ENCODE data around the gene CIT.

The CIT gene

DNA sequence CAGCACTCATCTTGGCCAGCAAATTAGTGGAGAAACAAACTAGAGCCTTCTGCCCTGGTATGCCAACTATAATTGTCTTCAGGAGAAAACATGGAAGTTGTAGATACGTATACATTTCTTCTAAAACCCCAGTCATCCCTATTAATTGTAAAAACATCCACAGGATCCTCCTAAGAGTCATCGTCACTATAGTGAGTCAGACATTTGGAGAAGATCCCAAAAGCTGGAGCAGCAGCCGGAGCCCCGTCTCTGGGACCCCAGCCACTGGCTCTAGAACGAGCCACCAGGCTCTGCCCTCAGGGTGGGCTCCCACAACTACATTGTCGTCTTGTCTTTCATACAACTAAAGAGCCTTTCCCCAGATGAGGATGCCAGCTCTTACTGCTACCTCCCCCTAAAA, 193.7 kb downstream of the CIT start:
- Histone ChIP-seq H3K27me3 (ENCODE audit: insufficient read depth, low read length, poor library complexity, severe bottlenecking) (no peaks in the 10 kb centered on the region), H3K9me2 (replicated peaks; ENCODE audit: low read depth, low read length) (no peaks in the 10 kb centered on the region), H4K20me1 (ENCODE audit: insufficient read depth, low read length, poor library complexity, severe bottlenecking) (no peaks in the 10 kb centered on the region), H3K36me3 (ENCODE audit: insufficient read depth, low read length) (peaks cover 68% of the 10 kb centered on the region; the same call in 1 of the 2 replicates), H3K4me3 (ENCODE audit: low read length, poor library complexity, severe bottlenecking) (no peak overlapping the region), H3K9ac (ENCODE audit: low read depth, low read length, poor library complexity, severe bottlenecking) (no peak overlapping the region), H3K4me1 (ENCODE audit: insufficient read depth, low read length, poor library complexity, severe bottlenecking) (no peaks in the 10 kb centered on the region), H3F3A (ENCODE audit: low read depth) (no peaks in the 10 kb centered on the region), H3K4me2 (ENCODE audit: low read depth, low read length, poor library complexity, severe bottlenecking) (no peak overlapping the region), H3K79me2 (ENCODE audit: insufficient read depth, low read length) (no peaks in the 10 kb centered on the region), H2AFZ (ENCODE audit: low read length) (no peak overlapping the region), H3K9me3 (ENCODE audit: insufficient read depth, low read depth, low read length) (no peaks in the 10 kb centered on the region)
- TF ChIP-seq EZH2phosphoT487 (IDR thresholded peaks at IDR 0.05; ENCODE audit: borderline replicate concordance) (no peak), CTCF (conservative IDR thresholded peaks at IDR 0.05; ENCODE audit: low read length) (no peak)

DNA sequence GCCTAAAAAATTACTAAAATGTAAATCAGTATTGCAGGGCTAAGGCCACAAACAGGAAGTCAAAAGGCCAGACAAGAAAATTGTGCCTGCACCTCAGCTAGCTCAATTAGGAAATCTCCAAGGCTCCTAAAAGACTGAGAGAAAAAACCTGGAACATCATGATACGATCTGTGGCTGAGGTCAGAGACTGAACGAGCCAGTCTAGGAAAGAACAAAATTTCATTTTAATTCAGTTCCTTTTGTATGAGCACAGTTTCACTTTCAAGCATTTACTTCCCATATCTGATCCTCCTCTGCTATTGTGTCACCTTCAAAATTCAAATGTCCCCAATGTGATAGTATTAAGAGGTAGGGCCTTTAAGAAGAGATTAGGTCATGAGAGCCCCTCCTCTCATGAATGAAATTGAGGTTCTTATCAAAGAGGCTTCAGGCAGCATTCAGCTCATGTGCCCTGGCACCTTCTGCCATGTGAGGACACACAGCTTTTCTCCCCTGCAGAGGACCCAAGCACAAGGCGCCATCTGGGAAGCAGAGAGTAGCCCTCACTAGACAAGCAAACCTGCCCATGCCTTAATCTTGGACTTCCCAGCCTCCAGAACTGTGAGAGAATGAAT, 194.4 kb downstream of the CIT start:
- H2AFZ ChIP-seq (ENCODE audit: low read length) = no peak overlapping the region
- H3K36me3 ChIP-seq (ENCODE audit: insufficient read depth, low read length) = peaks cover 68% of the 10 kb centered on the region; the same call in 1 of the 2 replicates

DNA sequence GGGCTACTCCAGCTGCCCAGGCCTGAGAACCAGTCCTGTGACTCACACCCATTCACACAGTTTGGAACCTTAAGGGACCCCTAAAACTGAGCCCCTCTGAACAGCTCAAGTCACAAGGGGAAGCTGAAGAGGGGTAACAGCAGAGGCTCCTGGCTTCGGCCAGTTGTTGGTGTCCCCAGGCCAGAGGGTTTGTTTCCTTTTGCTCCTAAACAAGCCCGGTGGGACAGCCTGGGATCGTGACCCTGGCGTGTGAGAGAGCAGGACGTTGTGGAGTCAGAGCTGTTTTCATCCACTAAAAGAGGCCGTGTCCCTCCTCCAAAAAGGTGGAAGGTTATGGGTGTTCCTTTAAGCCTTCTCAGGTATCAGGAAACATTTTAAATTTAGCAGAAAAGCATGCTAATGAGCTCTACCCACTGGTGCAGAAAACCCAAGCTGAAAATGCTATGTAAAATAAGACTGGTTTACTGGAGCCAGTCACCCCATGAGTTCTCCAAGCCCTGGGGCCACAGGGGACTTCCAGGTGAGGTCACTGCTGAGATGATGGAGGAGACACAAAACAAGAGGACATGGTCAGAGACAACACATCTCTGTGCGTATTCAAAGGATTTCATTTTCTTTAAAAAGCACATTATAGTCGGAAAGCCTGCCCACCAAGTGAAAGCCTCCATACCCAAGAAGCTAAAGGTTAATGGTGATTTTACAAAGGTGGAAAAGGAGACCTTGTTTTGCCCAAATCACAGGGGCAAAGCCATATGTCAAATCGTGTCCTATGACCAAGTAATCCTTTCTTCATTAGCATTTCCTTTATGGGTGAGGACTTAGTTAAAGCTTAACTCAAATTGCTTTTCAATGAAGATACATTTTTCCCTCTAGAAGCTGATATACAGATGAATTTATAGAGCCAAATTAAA, 195.1 kb downstream of the CIT start:
- no peaks in the 10 kb centered on the region for H3K79me2 ChIP-seq (ENCODE audit: insufficient read depth, low read length)
- H3K4me1 ChIP-seq (ENCODE audit: insufficient read depth, low read length, poor library complexity, severe bottlenecking) = no peaks in the 10 kb centered on the region
- H3F3A ChIP-seq (ENCODE audit: low read depth) = no peaks in the 10 kb centered on the region
- no peaks in the 10 kb centered on the region for H4K20me1 ChIP-seq (ENCODE audit: insufficient read depth, low read length, poor library complexity, severe bottlenecking)
- H3K27me3 ChIP-seq (ENCODE audit: insufficient read depth, low read length, poor library complexity, severe bottlenecking) = no peaks in the 10 kb centered on the region
- H3K9ac ChIP-seq (ENCODE audit: low read depth, low read length, poor library complexity, severe bottlenecking) = no peak overlapping the region
- no peaks in the 10 kb centered on the region for H3K9me2 ChIP-seq (replicated peaks; ENCODE audit: low read depth, low read length)
- no peak overlapping the region for H3K4me3 ChIP-seq (ENCODE audit: low read length, poor library complexity, severe bottlenecking)
- H3K4me2 ChIP-seq (ENCODE audit: low read depth, low read length, poor library complexity, severe bottlenecking) = no peak overlapping the region
- TF ChIP-seq CTCF (conservative IDR thresholded peaks at IDR 0.05; ENCODE audit: low read length) = no peak
- TF ChIP-seq EZH2phosphoT487 (IDR thresholded peaks at IDR 0.05; ENCODE audit: borderline replicate concordance) = no peak
- peaks cover 67% of the 10 kb centered on the region; the same call in 1 of the 2 replicates for H3K36me3 ChIP-seq (ENCODE audit: insufficient read depth, low read length)
- no peak overlapping the region for H2AFZ ChIP-seq (ENCODE audit: low read length)
- no peaks in the 10 kb centered on the region for H3K9me3 ChIP-seq (ENCODE audit: insufficient read depth, low read depth, low read length)

More for the DNA sequence above, 194.4 kb downstream of the CIT start:
- H3K9ac ChIP-seq (ENCODE audit: low read depth, low read length, poor library complexity, severe bottlenecking) = no peak overlapping the region
- H3K27me3 ChIP-seq (ENCODE audit: insufficient read depth, low read length, poor library complexity, severe bottlenecking) = no peaks in the 10 kb centered on the region
- no peaks in the 10 kb centered on the region for H4K20me1 ChIP-seq (ENCODE audit: insufficient read depth, low read length, poor library complexity, severe bottlenecking)
- H3K4me2 ChIP-seq (ENCODE audit: low read depth, low read length, poor library complexity, severe bottlenecking) = no peak overlapping the region
- no peaks in the 10 kb centered on the region for H3K79me2 ChIP-seq (ENCODE audit: insufficient read depth, low read length)
- TF ChIP-seq EZH2phosphoT487 (IDR thresholded peaks at IDR 0.05; ENCODE audit: borderline replicate concordance) = no peak
- no peak for TF ChIP-seq CTCF (conservative IDR thresholded peaks at IDR 0.05; ENCODE audit: low read length)
- H3K4me1 ChIP-seq (ENCODE audit: insufficient read depth, low read length, poor library complexity, severe bottlenecking) = no peaks in the 10 kb centered on the region
- H3F3A ChIP-seq (ENCODE audit: low read depth) = no peaks in the 10 kb centered on the region
- no peak overlapping the region for H3K4me3 ChIP-seq (ENCODE audit: low read length, poor library complexity, severe bottlenecking)
- no peaks in the 10 kb centered on the region for H3K9me3 ChIP-seq (ENCODE audit: insufficient read depth, low read depth, low read length)
- no peaks in the 10 kb centered on the region for H3K9me2 ChIP-seq (replicated peaks; ENCODE audit: low read depth, low read length)
